IMR-90 (cell line): ENCODE data around the gene CDK10. TPM values are rescaled to one million over a fixed set of nuclear protein-coding genes. Genes with fewer than 3 reads are reported as not detected.

Source experiments
- ATAC-seq: fragments of 200-7000 bp; cut with Tn5 transposase; 2 replicates; pipeline ENCODE4 v1.9.1; 2020; ENCODE audit warnings: low read depth, mild to moderate bottlenecking, moderate library complexity
- BruUV-seq: library from RNA; stranded (reverse); fragments of 400-500 nt; replicated peaks from 2 replicates; lab custom pipeline; 2021; lab: Mats Ljungman, UMichigan
- CTCF ChIA-PET: fragments of 300-600 bp; formaldehyde crosslinking; extraction: SDS; loops from one replicate; lab custom pipeline; 2021; ENCODE audit warnings: antibody characterized with exemption; lab: Yijun Ruan, JAX
- POLR2A ChIA-PET: fragments of 300-600 bp; sonication (Branson Sonifier 250); formaldehyde crosslinking; loops from one replicate; lab custom pipeline; 2022; ENCODE audit warnings: antibody characterized with exemption; ENCODE audit not compliant: unreplicated experiment; lab: Charles Lee
- DNase-seq: peaks from one replicate; pipeline ENCODE4 v3.0.0; 2013
- H2AFZ ChIP-seq: replicated peaks from 2 replicates; pipeline ENCODE3; 2013; ENCODE audit warnings: low read length, mild to moderate bottlenecking; ENCODE audit not compliant: poor library complexity
- H2AK5ac ChIP-seq: 2 replicates; pipeline ENCODE4 v1.6.1; 2013; ENCODE audit warnings: low read depth, low read length, inconsistent platforms
- H2AK9ac ChIP-seq: replicated peaks from 2 replicates; pipeline ENCODE3; 2013; ENCODE audit warnings: mild to moderate bottlenecking, low read depth, low read length, moderate library complexity; ENCODE audit not compliant: poor library complexity
- H2BK120ac ChIP-seq: 2 replicates; pipeline ENCODE4 v1.6.1; 2013; ENCODE audit warnings: low read depth, low read length, inconsistent platforms
- H2BK15ac ChIP-seq: 3 replicates; pipeline ENCODE4 v1.6.1; 2013; ENCODE audit warnings: low read depth, low read length, inconsistent platforms
- H2BK20ac ChIP-seq: 2 replicates; pipeline ENCODE4 v1.6.1; 2013; ENCODE audit warnings: low read depth, mild to moderate bottlenecking, inconsistent platforms, low read length, moderate library complexity
- H2BK5ac ChIP-seq: 2 replicates; pipeline ENCODE4 v1.6.1; 2013; ENCODE audit warnings: mild to moderate bottlenecking, low read depth, low read length, inconsistent platforms; ENCODE audit not compliant: poor library complexity, severe bottlenecking
- H3K14ac ChIP-seq: replicated peaks from 2 replicates; pipeline ENCODE4 v1.6.1; 2013; ENCODE audit warnings: low read depth, low read length, inconsistent platforms
- H3K18ac ChIP-seq: 2 replicates; pipeline ENCODE4 v1.6.1; 2013; ENCODE audit warnings: low read depth, low read length, control low read depth
- H3K23ac ChIP-seq: 2 replicates; pipeline ENCODE4 v1.6.1; 2013; ENCODE audit warnings: low read depth, low read length, inconsistent platforms
- H3K27ac ChIP-seq: 2 replicates; pipeline ENCODE4 v1.5.1; 2013; ENCODE audit warnings: mild to moderate bottlenecking, control low read depth, low read length; ENCODE audit not compliant: insufficient read depth
- H3K27me3 ChIP-seq: 2 replicates; pipeline ENCODE4 v1.6.1; 2013; ENCODE audit warnings: low read length; ENCODE audit not compliant: control insufficient read depth, insufficient read depth
- H3K36me3 ChIP-seq: 2 replicates; pipeline ENCODE4 v1.6.1; 2013; ENCODE audit warnings: low read length, mixed read lengths; ENCODE audit not compliant: control insufficient read depth, insufficient read depth
- H3K4ac ChIP-seq: 2 replicates; pipeline ENCODE4 v1.6.1; 2013; ENCODE audit warnings: low read depth, low read length, inconsistent platforms
- H3K4me1 ChIP-seq: 2 replicates; pipeline ENCODE4 v1.6.1; 2013; ENCODE audit warnings: low read length, mixed read lengths; ENCODE audit not compliant: control insufficient read depth, insufficient read depth
- H3K4me2 ChIP-seq: 2 replicates; pipeline ENCODE4 v1.6.1; 2013; ENCODE audit warnings: low read depth, mild to moderate bottlenecking, control low read depth, low read length, moderate library complexity
- H3K4me3 ChIP-seq: 2 replicates; pipeline ENCODE4 v1.5.1; 2013; ENCODE audit warnings: low read depth, mild to moderate bottlenecking, control low read depth, low read length, moderate library complexity; ENCODE audit not compliant: insufficient read depth
- H3K56ac ChIP-seq: 2 replicates; pipeline ENCODE4 v1.6.1; 2013; ENCODE audit warnings: low read length, inconsistent platforms; ENCODE audit not compliant: insufficient read depth; ENCODE audit errors: extremely low read depth
- H3K79me1 ChIP-seq, 2 experiments: 2 replicates each; pipeline ENCODE4 v1.6.1; 2013; ENCODE audit warnings: low read length in 2 of 2, inconsistent platforms in 1 of 2, low read depth in 1 of 2
- H3K9ac ChIP-seq: 2 replicates; pipeline ENCODE4 v1.6.1; 2013; ENCODE audit warnings: low read depth, low read length, control low read depth
- H3K9me1 ChIP-seq: 2 replicates; pipeline ENCODE4 v1.6.1; 2013; ENCODE audit warnings: low read length, inconsistent platforms; ENCODE audit not compliant: insufficient read depth
- H3K9me3 ChIP-seq: 2 replicates; pipeline ENCODE4 v1.6.1; 2013; ENCODE audit warnings: low read length; ENCODE audit not compliant: control insufficient read depth, insufficient read depth
- H4K20me1 ChIP-seq: 2 replicates; pipeline ENCODE4 v1.6.1; 2013; ENCODE audit warnings: low read length, inconsistent platforms; ENCODE audit not compliant: insufficient read depth
- H4K5ac ChIP-seq: 2 replicates; pipeline ENCODE4 v1.6.1; 2013; ENCODE audit warnings: mild to moderate bottlenecking, low read depth, low read length, control low read depth
- H4K8ac ChIP-seq, 2 experiments: 2 replicates each; pipeline ENCODE4 v1.6.1; 2013; ENCODE audit warnings: low read depth in 2 of 2, low read length in 2 of 2, control low read depth in 1 of 2, inconsistent platforms in 1 of 2
- H4K91ac ChIP-seq: 2 replicates; pipeline ENCODE4 v1.6.1; 2013; ENCODE audit warnings: low read depth, low read length, inconsistent platforms; ENCODE audit not compliant: insufficient read depth
- BHLHE40 ChIP-seq: fragments of 150-350 bp; IDR thresholded peaks from 2 replicates; pipeline ENCODE4 v1.6.1; 2016; ENCODE audit warnings: mild to moderate bottlenecking, low read depth, low read length
- CEBPB ChIP-seq: IDR thresholded peaks from 2 replicates; pipeline ENCODE4 v1.6.1; 2012; ENCODE audit warnings: low read depth, low read length, improper control_type of control experiment
- CHD1 ChIP-seq: IDR thresholded peaks from 2 replicates; pipeline ENCODE4 v1.6.1; 2012; ENCODE audit warnings: low read depth, low read length, improper control_type of control experiment
- FOS ChIP-seq: fragments of 150-350 bp; IDR thresholded peaks from 2 replicates; pipeline ENCODE4 v1.6.1; 2016; ENCODE audit warnings: low read depth, low read length
- MAFK ChIP-seq: IDR thresholded peaks from 2 replicates; pipeline ENCODE4 v1.6.1; 2012; ENCODE audit warnings: low read depth, low read length, improper control_type of control experiment
- MAZ ChIP-seq: IDR thresholded peaks from 2 replicates; pipeline ENCODE4 v1.6.1; 2012; ENCODE audit warnings: low read depth, mild to moderate bottlenecking, low read length, improper control_type of control experiment, moderate library complexity, borderline replicate concordance
- NFE2L2 ChIP-seq: fragments of 150-350 bp; IDR thresholded peaks from 2 replicates; pipeline ENCODE4 v1.6.1; 2016; ENCODE audit warnings: low read depth, mild to moderate bottlenecking, low read length
- POLR2A ChIP-seq: IDR thresholded peaks from 2 replicates; pipeline ENCODE4 v1.6.1; 2012; ENCODE audit warnings: mild to moderate bottlenecking, low read depth, low read length
- RAD21 ChIP-seq: IDR thresholded peaks from 2 replicates; pipeline ENCODE4 v1.6.1; 2012; ENCODE audit warnings: low read length, improper control_type of control experiment
- RCOR1 ChIP-seq: IDR thresholded peaks from 2 replicates; pipeline ENCODE4 v1.6.1; 2012; ENCODE audit warnings: mild to moderate bottlenecking, low read length, improper control_type of control experiment; ENCODE audit not compliant: insufficient replicate concordance
- RFX5 ChIP-seq: IDR thresholded peaks from 2 replicates; pipeline ENCODE4 v1.8.0; 2012; ENCODE audit warnings: low read depth, mild to moderate bottlenecking, low read length, moderate library complexity
- SMC3 ChIP-seq: fragments of 150-350 bp; IDR thresholded peaks from 2 replicates; pipeline ENCODE4 v1.6.1; 2016; ENCODE audit warnings: low read depth, mild to moderate bottlenecking, antibody characterized with exemption, low read length, moderate library complexity
- WGBS, 2 experiments: methylation state at CpG; one replicate each; pipeline versions ENCODE4 v1.1.5 to v1.1.7; 2013; ENCODE audit warnings: missing lambda C conversion rate in 2 of 2; ENCODE audit not compliant: insufficient read length in 1 of 2; ENCODE audit errors: extremely low coverage in 2 of 2; 5-methylcytosine and 5-hydroxymethylcytosine counted together
- dilution Hi-C: fragments of 300-500 bp; cut with HindIII; formaldehyde crosslinking; loops from one replicate; pipeline ENCODE4 v1.14.3; 2018; ENCODE audit warnings: low sequenced_read_pairs; ENCODE audit not compliant: unreplicated experiment
- in situ Hi-C: fragments of 300-500 bp; cut with MboI; formaldehyde crosslinking; loops from 3 replicates; pipeline ENCODE4 v1.14.3; 2019; ENCODE audit warnings: low sequenced_read_pairs, inconsistent platforms, mixed read lengths
- intact Hi-C: fragments of 100-400 bp; cut with micrococcal nuclease; formaldehyde crosslinking; loops from 2 replicates; pipeline ENCODE4 v1.10.0; 2022
- polyA plus RNA-seq, 3 experiments: library from polyadenylated mRNA; depleted of rRNA; stranded (reverse); fragments of >200 nt; gene quantifications; 2 replicates each; pipeline ENCODE4 v1.2.3, GENCODE V29; 2012; ENCODE audit warnings: low replicate concordance in 1 of 3
- total RNA-seq: library from RNA; depleted of rRNA; stranded (reverse); fragments of >200 nt; gene quantifications from 2 replicates; pipeline ENCODE4 v1.2.3, GENCODE V29; 2012
- TF ChIP-seq, protein P1 (sequence below): conservative IDR thresholded peaks from 2 replicates; pipeline ENCODE4 v1.5.1; 2012; ENCODE audit warnings: mild to moderate bottlenecking, low read depth, low read length, improper control_type of control experiment
- TF ChIP-seq, protein P2 (sequence below): fragments of 150-350 bp; IDR thresholded peaks from 2 replicates; pipeline ENCODE4 v1.6.1; 2017; ENCODE audit warnings: mild to moderate bottlenecking, antibody characterized with exemption, low read length, low read depth
- TF ChIP-seq, protein P3 (sequence below): fragments of 150-350 bp; IDR thresholded peaks from 2 replicates; pipeline ENCODE4 v1.6.1; 2016; ENCODE audit warnings: low read depth, mild to moderate bottlenecking, low read length, moderate library complexity, borderline replicate concordance

Gene CDK10
- total and polyA plus RNA-seq, 2 of the 4 experiments (the other 2 are of a cell fraction), result 19.5 to 61.8 TPM

DNA sequence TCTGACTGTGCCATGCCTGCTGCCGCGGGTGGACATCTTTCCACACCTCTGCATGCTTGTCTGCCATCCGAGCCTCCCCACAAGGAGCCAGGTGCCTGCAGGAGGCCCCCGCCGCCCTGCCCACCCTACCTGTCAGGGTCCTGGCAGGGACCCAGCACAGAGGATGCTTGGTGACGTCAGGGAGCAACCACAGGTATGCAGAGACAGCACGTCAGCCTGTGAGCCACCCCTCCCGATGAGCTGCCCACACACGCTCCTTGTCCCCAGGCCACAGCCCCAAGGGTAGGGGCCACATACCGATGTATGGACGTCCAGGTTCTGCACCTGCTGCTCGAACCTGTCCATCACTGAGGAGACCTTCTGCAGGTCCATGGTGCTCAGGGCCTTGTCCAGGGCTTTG is 39.6 kb upstream of the CDK10 start:
- CTCF ChIA-PET, result no interaction called here
- in situ Hi-C loops, result no loop called here

More for the DNA sequence above, 39.6 kb upstream of the CDK10 start:
- Histone ChIP-seq H3K27me3 (no peaks in the 10 kb centered on the region), H4K8ac (no peak overlapping the region), H2AK9ac (no peak overlapping the region), H4K91ac (no peak overlapping the region), H2BK5ac (no peak overlapping the region), H2BK15ac (no peak overlapping the region), H3K27ac (no peak overlapping the region), H3K18ac (no peak overlapping the region), H3K4ac (no peak overlapping the region), H3K79me1 (peaks cover 7 to 24% of the 10 kb centered on the region in 2 experiments; a peak in 3 of 4 replicates), H2BK120ac (no peak overlapping the region), H4K5ac (no peak overlapping the region), H2AFZ (no peak overlapping the region), H3K9ac (no peak overlapping the region), H3K9me3 (no peaks in the 10 kb centered on the region), H3K9me1 (no peaks in the 10 kb centered on the region; the same call in 1 of the 2 replicates), H2BK20ac (no peak overlapping the region), H3K56ac (no peak overlapping the region), H4K20me1 (peaks cover 20% of the 10 kb centered on the region), H3K4me3 (no peak overlapping the region), H2AK5ac (no peak overlapping the region), H3K36me3 (peaks cover 56% of the 10 kb centered on the region), H3K14ac (no peak overlapping the region), H3K4me2 (no peak overlapping the region), H3K23ac (no peak overlapping the region), H3K4me1 (no peaks in the 10 kb centered on the region)
- POLR2A ChIA-PET, result no interaction called here
- BruUV-seq, result no TSS peak
- dilution Hi-C loops, result no loop called here
- DNase-seq, result no peak
- intact Hi-C loops, result no loop called here
- ATAC-seq, result no peak
- TF ChIP-seq RCOR1 (no peak), CEBPB (no peak), BHLHE40 (no peak), RFX5 (no peak), RAD21 (no peak), NFE2L2 (no peak), POLR2A (no peak), CHD1 (no peak), MAZ (no peak), SMC3 (no peak), MAFK (no peak), FOS (no peak)
- TF ChIP-seq, protein P1, sequence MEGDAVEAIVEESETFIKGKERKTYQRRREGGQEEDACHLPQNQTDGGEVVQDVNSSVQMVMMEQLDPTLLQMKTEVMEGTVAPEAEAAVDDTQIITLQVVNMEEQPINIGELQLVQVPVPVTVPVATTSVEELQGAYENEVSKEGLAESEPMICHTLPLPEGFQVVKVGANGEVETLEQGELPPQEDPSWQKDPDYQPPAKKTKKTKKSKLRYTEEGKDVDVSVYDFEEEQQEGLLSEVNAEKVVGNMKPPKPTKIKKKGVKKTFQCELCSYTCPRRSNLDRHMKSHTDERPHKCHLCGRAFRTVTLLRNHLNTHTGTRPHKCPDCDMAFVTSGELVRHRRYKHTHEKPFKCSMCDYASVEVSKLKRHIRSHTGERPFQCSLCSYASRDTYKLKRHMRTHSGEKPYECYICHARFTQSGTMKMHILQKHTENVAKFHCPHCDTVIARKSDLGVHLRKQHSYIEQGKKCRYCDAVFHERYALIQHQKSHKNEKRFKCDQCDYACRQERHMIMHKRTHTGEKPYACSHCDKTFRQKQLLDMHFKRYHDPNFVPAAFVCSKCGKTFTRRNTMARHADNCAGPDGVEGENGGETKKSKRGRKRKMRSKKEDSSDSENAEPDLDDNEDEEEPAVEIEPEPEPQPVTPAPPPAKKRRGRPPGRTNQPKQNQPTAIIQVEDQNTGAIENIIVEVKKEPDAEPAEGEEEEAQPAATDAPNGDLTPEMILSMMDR, result no peak
- TF ChIP-seq, protein P2, sequence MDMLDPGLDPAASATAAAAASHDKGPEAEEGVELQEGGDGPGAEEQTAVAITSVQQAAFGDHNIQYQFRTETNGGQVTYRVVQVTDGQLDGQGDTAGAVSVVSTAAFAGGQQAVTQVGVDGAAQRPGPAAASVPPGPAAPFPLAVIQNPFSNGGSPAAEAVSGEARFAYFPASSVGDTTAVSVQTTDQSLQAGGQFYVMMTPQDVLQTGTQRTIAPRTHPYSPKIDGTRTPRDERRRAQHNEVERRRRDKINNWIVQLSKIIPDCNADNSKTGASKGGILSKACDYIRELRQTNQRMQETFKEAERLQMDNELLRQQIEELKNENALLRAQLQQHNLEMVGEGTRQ, result no peak
- TF ChIP-seq, protein P3, sequence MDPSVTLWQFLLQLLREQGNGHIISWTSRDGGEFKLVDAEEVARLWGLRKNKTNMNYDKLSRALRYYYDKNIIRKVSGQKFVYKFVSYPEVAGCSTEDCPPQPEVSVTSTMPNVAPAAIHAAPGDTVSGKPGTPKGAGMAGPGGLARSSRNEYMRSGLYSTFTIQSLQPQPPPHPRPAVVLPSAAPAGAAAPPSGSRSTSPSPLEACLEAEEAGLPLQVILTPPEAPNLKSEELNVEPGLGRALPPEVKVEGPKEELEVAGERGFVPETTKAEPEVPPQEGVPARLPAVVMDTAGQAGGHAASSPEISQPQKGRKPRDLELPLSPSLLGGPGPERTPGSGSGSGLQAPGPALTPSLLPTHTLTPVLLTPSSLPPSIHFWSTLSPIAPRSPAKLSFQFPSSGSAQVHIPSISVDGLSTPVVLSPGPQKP, result no peak
- WGBS, 2 experiments, result 90% methylated on average over 7 of the region's 12 CpGs; no CpG with 5 or more reads in 1 of the 2 experiments
